Stimulated activated CD4-positive, alpha-beta T cell treated with anti-CD3 and anti-CD28 coated beads, Interleukin-1b, Interleukin-23, amount 100 ng/mL, for 24 hours (primary cell): ENCODE results near the gene ADAMTS15.

Experiments
- DNase-seq, 4 experiments: peaks; one replicate each; pipeline ENCODE4 v3.0.0-alpha.2; 2020; ENCODE audit warnings: low read depth in 4 of 4, low spot score in 1 of 4

Gene ADAMTS15

GRCh38 chr11:130418210-130418609, 30.2 kb upstream of the ADAMTS15 start:
- no peak for DNase-seq

DNA sequence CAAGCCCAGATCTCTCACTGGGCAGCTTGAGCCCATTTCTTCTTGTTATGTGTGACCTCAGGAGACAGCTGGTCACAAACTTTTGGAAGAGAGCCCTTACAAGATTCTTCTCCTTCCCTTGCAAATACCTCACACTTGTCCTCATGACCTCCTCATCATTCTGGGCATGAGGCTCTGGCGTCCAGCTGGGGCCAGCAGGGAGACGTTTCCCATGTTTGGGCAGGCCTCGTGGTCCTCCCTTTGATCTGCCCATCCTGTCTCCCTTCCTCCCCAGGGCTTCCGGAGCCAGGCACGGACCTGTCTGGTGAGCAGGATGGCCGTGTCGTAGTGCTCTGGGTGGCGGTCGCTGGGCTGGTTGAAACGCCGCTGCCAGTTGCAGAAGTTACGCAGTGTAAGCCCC, 29.7 kb upstream of the ADAMTS15 start:
- DNase-seq, result no peak

GRCh38 chr11:130420478-130421198, 27.8 kb upstream of the ADAMTS15 start:
- DNase-seq, result no peak

DNA sequence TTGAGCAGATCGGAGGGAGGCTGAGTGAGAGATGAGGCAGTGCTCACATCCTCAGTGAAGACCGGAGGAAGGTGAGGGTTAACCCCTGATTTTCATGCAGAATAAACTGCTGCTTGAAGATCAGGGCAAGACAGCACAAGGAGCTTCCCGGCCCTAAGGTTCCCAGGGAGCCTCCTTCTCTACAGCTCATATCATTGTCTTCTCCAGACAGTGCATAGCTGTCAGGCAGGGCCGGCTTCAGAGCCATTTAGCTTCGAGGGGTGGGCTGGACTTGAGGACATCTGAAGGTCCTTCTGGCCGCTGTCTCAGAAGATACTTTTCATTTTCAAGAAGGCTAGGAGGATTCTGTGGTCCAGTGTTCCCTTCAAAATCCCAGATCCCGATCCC, 27.3 kb upstream of the ADAMTS15 start:
- DNase-seq, result no peak

DNA sequence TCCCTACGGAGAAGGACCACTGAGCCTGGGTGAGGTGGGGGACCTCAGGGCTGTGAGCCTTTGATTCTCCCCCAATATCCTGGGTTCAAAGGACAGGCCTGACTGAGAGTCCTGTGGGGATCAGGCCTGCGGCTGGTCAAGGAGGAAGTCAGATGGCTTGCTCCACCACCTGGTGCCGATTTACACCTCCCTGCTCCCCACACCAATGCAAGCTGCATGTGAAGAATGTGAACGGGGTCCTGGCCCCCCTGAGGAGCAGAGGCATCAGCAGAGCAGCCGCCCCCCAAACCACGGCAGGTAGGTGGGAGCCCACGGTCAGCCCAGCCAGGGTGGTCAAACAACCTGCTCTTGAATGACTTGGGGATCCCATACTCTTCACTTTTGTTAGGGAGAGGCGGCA, 26.7 kb upstream of the ADAMTS15 start:
- no peak for DNase-seq

GRCh38 chr11:130422251-130422995, 26.0 kb upstream of the ADAMTS15 start:
- no peak for DNase-seq

- no peak for DNase-seq
Measured at GRCh38 chr11:130423541-130424142, 24.8 kb upstream of the ADAMTS15 start.

DNA sequence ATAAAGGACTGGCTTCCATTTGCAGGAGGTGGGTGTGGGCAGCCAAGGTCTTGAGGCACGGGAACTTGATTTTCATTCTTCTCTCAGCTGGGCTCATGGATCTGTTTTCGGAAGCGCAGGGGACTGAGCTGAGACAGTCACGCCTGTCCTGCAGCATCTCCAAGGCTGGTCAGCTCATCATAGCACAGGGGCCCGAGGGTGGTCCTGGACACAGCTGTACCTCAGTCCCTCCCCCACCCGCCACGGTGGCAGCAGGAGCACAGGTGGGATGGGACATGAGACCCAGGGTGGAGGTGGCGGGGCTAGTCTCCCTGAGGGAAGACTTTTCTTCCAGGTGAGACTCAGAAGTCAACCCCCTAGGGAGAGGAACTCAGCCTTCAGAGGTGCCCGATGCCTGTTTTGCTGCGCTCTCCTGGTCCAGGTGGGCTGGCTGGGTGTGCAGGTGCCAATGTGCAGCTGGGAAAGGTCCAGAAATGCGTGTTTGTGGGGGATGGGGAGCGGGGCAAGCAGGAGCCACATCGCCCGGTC, 23.8 kb upstream of the ADAMTS15 start:
- no peak for DNase-seq

- DNase-seq, result no peak
Measured at GRCh38 chr11:130425156-130425555, 23.3 kb upstream of the ADAMTS15 start.

GRCh38 chr11:130426223-130426836, 22.1 kb upstream of the ADAMTS15 start:
- DNase-seq, result no peak

DNA sequence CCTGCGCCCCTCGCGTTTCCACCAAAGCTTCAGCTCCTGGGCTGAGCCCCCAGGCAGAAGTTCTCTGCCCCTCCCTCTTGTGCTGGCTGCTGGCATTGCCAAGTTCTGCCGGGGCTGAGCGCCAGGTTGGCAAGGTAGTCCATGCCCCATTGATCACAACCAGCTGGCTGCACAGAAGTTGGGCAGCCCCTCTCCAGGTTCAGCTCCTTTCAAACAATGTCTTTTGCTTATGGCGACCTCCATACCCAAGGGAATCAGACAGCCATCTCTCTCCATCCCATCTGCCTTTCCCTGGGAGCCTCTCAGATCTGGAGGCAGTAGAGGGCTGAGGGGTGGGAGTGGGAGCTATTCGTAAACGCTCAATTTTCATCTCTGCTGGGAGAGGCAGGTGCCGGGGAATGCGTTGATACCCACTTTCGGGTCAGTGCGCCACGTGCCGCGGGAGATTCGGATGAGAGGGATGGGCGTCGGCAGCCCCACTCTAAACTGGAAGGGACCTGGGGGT, 21.6 kb upstream of the ADAMTS15 start:
- DNase-seq, result no peak

DNA sequence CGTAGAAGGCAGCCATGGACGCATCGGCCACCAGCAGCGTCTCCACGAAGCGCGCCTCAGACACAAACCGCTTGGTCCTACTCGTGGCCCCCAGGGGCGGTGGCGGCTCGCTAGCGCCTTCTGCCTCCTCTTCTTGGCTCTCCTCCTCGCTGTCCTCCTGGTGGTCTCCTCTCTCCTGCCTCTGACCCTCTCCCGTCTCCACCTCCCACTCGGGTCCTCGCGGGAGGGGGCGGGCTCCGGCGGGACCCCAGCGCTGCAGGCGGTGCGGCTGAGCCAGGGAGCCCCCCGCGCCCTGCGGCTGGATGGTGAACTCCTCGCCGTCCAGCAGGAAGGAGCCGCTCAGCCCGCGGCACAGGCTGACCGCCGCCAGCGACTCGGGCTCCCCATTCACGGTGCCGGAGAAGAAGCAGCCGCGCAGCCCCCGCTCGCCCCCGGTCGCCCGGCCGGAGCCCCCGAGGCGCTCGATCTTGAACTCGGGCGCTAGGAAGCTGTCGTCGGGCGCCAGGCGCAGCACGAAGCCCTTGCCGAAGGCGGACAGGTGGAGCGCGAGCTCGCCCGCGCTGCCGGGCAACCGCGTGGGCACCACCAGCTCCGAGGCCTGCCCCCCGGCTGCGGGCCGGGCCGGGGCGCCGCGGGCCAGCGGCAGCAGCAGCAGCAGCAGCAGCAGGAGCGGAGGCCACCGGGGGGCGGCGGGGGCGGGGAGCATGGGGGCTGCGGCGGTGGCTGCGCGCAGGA, 20.7 kb upstream of the ADAMTS15 start:
- DNase-seq, result no peak

DNA sequence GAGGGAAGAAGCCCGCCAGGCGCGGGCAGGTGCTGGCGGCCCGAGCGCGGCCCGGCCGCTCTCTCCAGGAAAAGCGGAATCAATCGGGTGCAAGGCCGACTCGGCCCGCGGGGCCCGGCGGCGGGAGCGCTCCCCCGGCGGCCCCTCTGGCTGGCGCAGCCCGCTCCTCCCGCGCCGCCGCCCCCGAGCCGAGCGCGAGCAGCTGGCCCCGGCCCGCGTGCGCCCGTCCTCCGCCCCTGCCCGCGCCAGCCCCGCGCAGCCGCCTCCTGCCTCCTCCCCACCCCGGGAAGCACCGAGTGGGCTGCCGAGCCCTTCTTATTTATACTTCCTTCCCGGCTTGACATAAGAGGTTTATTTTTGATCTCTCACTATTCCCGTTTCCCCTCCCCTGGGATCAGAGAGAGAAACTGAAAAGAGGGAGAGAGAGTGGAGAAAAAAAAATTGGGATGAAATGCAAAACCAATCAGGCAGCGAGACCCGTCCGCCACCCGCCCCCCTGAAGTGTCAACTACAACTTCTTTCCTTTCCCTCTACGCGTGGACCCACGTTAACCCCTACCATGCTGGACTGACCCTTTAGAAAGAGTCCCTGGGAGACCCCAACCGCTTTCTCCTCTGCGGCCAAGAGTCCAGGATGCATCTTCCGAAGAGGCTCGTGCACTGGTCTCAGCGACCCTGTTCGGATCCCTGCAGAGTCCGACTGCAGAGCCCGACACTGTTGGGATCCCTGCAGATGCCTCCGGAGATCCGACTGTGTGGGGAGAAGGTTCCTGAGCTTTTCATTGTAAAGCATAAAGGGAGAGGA, 19.9 kb upstream of the ADAMTS15 start, which contains the start of gene ADAMTS8:
Gene ADAMTS8, minus strand, starts transcription at position 294 of the 804 bp plus-strand sequence. CDS start 323 bp downstream, outside the sequence.
- DNase-seq, result no peak

GRCh38 chr11:130429120-130429681, 19.2 kb upstream of the ADAMTS15 start:
- DNase-seq, result no peak

DNA sequence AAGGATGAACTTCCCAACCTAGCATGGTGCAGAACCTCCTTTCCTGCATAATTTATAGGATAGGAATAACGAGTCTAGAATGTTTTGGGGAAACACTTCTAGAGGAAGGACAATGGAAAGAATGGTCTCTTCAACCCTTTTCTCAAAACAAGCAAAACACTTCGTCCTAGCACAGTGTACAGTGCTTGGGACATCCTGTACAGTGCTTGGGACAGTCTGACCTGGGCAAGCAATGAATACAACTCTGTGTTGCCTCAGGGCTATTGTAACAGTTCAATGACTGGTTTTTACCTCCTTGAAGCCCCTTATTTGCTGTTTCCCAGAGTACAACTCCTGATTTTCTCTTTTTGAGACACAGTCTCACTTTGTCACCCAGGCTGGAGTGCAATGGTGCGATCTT, 18.5 kb upstream of the ADAMTS15 start:
- DNase-seq, result no peak

- DNase-seq, result peak; percentile 26 to 56 (median 45)
Measured at GRCh38 chr11:130431331-130431773, 17.1 kb upstream of the ADAMTS15 start.

- no peak for DNase-seq
Measured at GRCh38 chr11:130431801-130432200, 16.6 kb upstream of the ADAMTS15 start.

DNA sequence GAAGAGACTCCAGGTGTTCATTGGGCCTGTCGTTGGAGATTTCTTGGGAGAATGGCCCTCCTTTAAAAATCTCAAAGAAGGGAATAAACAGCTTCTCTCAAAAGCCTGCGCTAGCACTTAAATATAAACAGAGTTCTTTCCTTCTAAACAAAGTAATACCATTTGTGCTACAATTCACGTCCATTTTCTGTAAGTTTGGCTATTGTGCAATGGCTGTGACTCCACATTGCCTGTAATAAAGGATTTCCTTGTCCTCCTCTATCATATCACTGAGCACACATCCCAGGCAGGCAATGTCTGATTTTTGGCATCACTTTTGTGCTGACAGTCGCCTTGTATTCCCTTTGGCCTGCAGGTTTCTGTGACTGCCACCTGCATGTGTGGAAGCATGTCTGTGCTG, 15.1 kb upstream of the ADAMTS15 start:
- no peak for DNase-seq

- peak; percentile 28 to 54 (median 39) for DNase-seq
Measured at GRCh38 chr11:130434521-130435223, 13.8 kb upstream of the ADAMTS15 start.
